Retina (tissue), 1 donor: ENCODE data around the gene FCHSD2.
"Not testable (repeated sequence)": the region's sequence is repeated elsewhere in the genome, so short reads cannot be mapped to it uniquely, and the experiment has no call there.

Experiments
- DNase-seq: peaks from one replicate; pipeline ENCODE4 v3.0.0-alpha.2; 2016

FCHSD2 gene

GRCh38 chr11:72918851-72919250 is 223.3 kb downstream of the FCHSD2 start:
- peak; percentile 14 for DNase-seq

GRCh38 chr11:72912253-72912652 is 229.9 kb downstream of the FCHSD2 start:
- no peak for DNase-seq

DNA sequence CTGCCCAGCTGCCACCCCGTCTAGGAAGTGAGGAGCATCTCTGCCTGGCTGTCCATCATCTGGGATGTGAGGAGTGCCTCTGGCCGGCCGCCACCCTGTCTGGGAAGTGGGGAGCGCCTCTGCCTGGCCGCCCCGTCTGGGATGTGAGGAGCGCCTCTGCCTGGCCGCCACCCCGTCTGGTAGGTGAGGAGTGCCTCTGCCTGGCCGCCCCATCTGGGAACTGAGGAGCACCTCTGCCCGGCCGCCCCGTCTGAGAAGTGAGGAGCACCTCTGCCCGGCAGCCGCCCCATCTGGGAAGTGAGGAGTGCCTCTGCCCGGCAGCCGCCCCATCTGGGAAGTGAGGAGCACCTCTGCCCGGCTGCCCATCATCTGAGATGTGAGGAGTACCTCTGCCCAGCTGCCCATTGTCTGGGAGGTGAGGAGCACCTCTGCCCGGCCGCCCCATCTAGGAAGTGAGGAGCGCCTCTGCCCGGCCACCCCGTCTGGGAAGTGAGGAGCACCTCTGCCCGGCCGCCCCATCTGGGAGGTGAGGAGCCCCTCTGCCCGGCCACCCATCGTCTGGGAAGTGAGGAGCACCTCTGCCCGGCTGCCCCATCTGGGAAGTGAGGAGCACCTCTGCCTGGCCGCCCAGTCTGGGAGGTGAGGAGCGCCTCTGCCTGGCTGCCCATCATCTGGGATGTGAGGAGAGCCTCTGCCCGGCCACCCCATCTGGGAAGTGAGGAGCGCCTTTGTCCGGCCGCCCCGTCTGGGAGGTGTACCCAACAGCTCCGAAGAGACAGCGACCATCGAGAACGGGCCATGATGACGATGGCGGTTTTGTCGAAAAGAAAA is 232.3 kb downstream of the FCHSD2 start:
- DNase-seq, result not testable (repeated sequence)

GRCh38 chr11:72908032-72908676 is 234.0 kb downstream of the FCHSD2 start:
- DNase-seq, result no peak

DNA sequence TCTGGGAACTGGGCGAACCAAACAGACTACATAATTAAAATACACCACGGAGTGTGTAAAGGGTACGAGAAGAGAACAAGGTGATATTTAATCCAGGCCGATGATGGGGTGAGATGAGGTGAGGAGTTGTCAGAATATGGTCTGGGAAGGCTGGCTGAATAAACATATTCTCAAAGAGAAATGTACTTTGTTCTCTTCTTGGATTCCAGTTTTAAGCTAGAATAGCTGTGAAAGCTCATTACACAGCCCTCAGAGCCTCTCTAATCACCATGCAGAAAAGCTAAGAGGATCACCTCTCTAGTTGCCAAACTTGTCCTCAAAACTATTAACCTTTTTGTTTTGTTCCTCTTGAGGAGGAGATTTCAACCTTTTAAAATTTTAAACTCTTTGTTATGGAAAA is 238.1 kb downstream of the FCHSD2 start:
- DNase-seq, result no peak

DNA sequence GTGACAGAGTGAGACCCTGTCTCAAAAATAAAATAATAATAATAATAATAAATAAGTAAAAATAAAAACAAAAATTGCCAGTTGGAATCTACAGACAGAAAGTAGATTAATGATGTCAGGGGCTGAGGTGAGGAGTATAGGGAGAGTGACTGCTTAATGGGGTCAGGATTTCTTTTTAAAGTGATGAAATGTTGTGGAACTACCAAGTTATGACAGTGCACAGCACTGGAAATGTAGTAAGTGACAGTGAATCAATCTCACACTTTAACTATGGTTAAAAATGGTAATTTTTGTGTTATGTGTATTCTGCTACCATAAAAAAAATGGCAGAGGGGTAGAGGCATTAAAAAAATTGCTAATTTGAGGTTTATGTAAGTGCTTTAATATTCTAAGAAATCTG is 240.7 kb downstream of the FCHSD2 start:
- DNase-seq, result no peak

GRCh38 chr11:72900013-72900412 is 242.1 kb downstream of the FCHSD2 start:
- no peak for DNase-seq

DNA sequence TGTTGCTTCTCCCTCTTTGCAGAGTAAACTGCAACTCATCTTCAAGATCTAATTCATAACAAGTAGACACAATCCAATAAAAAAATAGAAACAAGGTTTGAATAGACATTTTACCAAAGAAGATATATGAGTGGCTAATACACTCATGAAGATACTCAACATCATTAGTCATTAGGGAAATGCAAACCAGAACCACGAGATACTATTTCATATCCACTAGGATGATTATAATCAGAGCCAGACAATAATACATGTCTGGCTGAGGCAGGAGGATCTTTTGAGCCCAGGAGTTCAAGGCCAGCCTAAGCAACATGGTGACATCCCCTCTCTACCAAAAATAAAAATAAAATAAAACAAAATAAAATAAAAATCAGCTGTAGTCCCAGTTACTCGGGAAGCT is 242.9 kb downstream of the FCHSD2 start:
- no peak for DNase-seq

- no peak for DNase-seq
These were observed 244.6 kb downstream of the FCHSD2 start for GRCh38 chr11:72897506-72897905.

DNA sequence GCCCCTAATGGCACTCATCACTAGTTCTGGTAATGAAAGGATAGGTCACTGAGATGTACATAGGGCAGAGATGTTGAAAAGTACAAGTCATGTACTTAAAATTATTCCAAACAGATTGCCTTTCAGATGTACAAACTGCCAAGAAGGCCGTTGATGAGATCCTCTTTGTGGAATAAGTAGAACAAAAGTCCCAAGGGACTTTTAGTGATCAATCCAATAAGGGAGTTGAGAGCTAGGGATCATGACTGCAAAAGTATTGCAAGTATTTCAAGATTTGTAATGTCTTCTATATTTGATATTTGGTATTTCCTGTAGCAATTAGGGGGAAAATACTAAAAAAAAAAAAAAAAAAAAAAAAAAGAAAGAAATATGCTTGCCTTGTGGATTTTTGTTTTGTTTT is 245.7 kb downstream of the FCHSD2 start:
- DNase-seq, result no peak

DNA sequence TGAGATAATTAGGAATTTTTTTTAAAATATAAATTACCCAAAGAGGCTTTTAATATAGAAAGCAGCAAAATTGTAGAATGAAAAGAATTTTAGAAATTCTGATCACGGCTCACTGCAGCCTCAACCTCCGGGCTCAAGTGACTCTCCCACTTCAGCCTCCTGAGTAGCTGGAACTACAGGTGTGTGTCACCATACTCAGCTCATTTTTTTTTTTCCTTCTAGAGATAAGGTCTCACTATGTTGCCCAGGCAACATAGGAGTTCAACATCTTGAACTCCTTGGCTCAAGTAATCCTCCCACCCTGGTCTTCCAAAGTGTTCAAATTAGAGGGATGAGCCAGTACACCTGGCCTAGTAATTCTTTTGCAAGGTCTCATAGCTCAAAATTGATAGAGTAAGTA is 251.2 kb downstream of the FCHSD2 start:
- no peak for DNase-seq

DNA sequence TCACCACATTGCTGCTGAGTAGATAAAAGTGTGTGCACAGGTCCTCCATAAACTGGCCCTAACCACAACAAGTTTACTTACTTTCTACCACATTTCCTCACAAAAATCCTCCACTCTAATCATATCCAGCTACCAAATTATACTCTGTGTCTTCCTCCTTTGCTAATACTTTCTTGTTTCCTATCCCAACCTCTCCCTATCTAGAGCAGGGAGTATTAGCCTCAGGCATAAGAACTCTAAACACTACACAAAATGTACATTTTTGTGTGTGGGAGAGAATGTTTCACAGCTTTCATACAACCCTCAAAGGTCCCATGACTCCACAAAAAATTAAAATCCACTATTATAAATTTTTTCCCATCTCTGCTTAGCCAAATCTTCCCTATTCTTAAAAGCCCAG is 255.5 kb downstream of the FCHSD2 start:
- no peak for DNase-seq

DNA sequence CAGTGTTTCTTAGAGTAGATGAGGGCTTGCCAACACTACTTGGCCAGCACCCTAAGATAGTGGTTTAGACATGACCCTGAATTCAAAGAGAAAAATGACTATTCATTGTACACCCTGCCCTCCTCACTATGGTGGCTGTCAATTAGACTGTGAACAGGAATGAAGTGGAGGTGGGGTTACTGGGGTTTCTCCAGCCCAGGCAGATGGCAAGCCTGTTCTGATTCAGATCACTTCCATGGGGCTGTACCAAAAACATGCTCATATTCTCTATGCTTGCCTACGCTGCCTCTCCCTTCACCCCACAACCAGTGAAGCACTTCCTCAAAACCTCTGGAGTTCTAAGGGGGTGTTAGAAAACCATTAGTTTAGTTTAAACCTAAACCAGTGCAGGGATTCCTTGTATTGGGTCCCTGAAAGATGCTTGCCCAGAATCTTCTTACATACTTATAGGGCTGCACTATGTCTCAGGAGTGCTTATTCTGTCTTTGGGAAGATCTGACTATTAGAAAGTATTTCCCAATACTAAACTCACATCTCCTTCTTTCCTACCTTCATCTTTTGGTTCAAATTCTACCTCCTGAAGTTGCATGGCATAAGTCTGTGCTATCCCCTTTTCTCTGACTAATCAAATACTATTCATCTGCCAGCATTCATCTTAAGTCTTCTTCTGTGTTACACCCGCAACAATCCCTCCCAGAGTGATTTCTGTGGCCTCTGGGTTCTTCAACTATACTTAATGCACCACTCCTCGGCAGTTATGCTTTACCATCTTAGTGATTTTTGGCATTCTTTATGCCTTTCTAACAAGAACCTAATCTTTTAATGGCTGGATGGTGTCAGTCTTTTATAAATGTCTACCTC is 256.1 kb downstream of the FCHSD2 start:
- no peak for DNase-seq

DNA sequence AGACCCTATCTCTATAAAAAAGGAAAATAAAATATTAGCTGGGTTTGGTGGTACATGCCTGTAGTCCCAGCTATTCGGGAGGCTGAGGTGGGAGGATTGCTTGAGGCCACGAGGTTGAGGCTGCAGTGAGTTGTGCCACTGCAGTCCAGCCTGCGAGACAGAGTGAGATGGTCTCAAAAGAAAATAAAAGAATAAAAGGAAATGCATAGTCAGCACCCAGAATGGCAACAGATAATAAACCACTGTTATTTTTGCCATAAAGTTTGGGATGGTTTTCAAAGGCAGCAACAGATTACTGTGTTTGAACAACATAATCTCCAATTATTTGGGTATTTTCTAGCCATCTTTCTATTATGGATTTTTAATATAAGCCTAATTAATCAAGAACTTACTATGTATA is 266.0 kb downstream of the FCHSD2 start:
- no peak for DNase-seq

DNA sequence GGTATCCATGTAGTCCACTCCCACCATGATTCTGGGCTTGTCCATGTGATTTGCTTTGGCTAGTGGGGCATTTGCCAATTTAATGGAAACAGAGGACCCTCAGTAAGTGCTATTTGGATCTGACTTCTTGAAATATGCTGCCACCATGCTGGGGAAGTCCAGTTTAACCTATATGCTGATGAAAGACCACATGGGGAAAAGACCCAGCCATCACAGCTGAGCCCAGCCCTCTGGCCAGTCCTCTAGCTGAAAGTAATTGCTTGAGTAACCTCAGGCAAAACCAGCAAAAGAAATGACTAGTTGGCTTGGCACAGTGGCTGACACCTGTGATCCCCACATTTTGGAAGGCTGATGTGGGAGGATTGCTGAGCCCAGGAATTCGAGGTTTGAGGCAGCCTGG is 266.4 kb downstream of the FCHSD2 start:
- DNase-seq, result no peak

GRCh38 chr11:72872012-72872411 is 270.1 kb downstream of the FCHSD2 start:
- no peak for DNase-seq

- DNase-seq, result no peak
These were observed 271.0 kb downstream of the FCHSD2 start for GRCh38 chr11:72871119-72871518.

DNA sequence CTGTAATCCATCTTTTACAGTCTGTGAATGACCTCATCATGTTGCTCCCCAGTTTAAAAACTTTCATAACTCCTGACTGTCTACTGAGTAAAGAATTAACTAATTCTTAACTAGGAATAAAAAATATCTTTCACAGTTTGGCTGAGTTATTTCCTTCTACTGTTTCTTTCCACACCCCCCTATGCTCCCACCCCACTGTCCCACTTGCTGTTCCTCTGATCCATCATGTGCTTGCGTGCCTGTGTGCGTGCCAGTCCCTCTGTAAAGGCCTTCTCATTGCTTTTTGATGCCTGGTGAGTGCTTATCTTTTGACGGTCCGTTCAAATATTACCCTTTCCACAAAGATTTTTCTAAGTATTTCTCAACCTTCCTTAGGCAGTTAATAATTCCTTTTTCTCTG is 272.3 kb downstream of the FCHSD2 start:
- no peak for DNase-seq

- DNase-seq, result no peak
These were observed 274.1 kb downstream of the FCHSD2 start for GRCh38 chr11:72867970-72868369.

GRCh38 chr11:72864702-72865655 is 277.1 kb downstream of the FCHSD2 start:
- DNase-seq, result no peak

DNA sequence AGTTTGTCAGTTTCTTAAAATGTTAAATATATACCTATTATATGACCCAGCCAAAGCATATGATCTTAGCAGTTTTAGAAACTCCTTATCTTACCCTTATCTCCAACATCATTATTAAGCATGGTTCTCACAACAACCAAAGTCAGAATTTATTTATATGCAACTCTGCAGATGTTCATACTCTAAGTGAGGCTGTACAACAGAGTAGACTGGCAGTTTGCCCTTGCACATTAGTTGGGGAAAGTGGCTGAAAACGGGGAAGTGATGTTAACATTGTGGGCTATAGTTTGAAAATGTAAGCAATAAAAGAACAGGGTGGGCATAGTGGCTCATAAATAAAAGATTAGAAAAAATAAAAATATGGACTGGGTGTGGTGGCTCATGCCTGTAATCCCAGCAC is 278.2 kb downstream of the FCHSD2 start:
- DNase-seq, result no peak

DNA sequence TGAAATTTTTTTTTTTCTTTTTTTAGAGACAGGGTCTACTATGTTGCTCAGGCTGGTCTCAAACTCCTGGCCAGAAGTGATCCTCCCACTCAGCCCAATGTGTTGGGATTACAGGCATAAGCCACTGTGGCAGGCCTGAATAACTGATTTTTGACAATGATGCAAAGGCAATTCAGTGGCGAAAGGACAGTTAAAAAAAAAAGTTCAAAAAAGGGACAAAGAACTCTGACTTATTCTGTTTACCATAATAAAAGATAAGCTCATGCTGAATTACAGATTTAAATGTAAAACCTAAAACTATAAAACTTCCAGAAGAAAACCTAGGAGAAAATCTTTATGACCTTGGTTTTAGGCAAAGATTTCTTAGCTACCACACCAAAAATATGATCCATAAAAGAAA is 279.0 kb downstream of the FCHSD2 start:
- no peak for DNase-seq
